Measurements from ENCODE around the gene EBF3.

DNA sequence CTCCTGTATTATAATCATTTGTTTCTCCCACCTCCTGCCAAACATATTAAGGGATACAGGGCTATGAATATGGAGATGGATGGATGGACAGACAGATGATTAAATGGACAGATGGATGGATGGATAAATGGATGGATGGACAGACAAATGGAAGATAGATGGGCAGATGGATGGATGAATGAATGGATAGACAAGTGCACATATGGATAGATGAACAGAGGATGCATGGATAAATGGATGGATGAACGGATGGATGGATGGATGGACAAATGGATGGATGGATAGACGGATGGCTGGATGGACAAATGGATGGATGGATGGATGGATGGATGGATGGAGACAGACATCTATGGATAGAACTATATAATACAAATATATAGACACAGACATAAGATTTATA is 59.8 kb downstream of the EBF3 start:
- TF ChIP-seq, protein P1, sequence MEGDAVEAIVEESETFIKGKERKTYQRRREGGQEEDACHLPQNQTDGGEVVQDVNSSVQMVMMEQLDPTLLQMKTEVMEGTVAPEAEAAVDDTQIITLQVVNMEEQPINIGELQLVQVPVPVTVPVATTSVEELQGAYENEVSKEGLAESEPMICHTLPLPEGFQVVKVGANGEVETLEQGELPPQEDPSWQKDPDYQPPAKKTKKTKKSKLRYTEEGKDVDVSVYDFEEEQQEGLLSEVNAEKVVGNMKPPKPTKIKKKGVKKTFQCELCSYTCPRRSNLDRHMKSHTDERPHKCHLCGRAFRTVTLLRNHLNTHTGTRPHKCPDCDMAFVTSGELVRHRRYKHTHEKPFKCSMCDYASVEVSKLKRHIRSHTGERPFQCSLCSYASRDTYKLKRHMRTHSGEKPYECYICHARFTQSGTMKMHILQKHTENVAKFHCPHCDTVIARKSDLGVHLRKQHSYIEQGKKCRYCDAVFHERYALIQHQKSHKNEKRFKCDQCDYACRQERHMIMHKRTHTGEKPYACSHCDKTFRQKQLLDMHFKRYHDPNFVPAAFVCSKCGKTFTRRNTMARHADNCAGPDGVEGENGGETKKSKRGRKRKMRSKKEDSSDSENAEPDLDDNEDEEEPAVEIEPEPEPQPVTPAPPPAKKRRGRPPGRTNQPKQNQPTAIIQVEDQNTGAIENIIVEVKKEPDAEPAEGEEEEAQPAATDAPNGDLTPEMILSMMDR (IDR thresholded peaks at IDR 0.05 in 4 of 5, conservative IDR thresholded peaks at IDR 0.05 in 1 of 5) = no peak
- TF ChIP-seq POLR2A (IDR thresholded peaks at IDR 0.05) = no peak

All from gastrocnemius medialis (tissue), 4 donors.